Thyroid gland (tissue), 4 donors: ENCODE results near the gene ACOX2.
A peak's percentile ranks its signal among the peaks of the same experiment; 100 is the strongest.

Experiments used
- POLR2A ChIP-seq, 2 donors: fragments of 450-650 bp; IDR thresholded peaks; one replicate each; pipeline ENCODE4 v1.6.1; 2017; ENCODE audit warnings: antibody characterized with exemption in 2 of 2, mild to moderate bottlenecking in 2 of 2, moderate library complexity in 1 of 2
- TF ChIP-seq, protein P1 (sequence below), 6 experiments: fragments of 200-600 bp in 3 of 6; fragments of 450-650 bp in 3 of 6; sonication (generic) in 3 of 6; IDR thresholded peaks; one replicate each; pipeline ENCODE4 v1.5.1; 2016 to 2019; ENCODE audit warnings: antibody characterized with exemption in 6 of 6, mild to moderate bottlenecking in 2 of 6, inconsistent platforms in 1 of 6, moderate library complexity in 1 of 6

DNA sequence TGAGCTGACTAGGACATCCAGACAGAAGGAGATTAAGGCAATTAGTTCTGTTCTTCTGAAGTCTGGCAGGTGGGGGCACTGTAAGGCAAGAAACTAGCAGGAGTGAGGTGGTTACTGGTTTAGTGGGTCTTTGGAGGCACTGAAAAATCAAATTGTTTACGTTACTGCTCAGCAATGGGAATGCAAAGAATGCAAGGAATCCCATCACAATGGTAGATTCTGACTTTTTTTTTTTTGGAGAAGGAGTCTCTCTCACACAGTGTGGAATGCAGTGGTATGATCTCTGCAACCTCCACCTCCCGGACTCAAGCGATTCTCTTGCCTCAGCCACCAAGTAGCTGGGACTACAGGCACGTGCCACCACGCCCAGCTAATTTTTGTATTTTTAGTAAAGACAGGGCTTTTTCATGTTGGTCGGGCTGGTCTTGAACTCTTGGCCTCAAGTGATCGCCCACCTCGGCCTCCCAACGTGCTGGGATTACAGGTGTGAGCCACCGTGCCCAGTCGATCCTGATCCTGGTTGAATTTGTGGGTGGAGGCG, 23.9 kb upstream of the ACOX2 start:
- TF ChIP-seq, protein P1, sequence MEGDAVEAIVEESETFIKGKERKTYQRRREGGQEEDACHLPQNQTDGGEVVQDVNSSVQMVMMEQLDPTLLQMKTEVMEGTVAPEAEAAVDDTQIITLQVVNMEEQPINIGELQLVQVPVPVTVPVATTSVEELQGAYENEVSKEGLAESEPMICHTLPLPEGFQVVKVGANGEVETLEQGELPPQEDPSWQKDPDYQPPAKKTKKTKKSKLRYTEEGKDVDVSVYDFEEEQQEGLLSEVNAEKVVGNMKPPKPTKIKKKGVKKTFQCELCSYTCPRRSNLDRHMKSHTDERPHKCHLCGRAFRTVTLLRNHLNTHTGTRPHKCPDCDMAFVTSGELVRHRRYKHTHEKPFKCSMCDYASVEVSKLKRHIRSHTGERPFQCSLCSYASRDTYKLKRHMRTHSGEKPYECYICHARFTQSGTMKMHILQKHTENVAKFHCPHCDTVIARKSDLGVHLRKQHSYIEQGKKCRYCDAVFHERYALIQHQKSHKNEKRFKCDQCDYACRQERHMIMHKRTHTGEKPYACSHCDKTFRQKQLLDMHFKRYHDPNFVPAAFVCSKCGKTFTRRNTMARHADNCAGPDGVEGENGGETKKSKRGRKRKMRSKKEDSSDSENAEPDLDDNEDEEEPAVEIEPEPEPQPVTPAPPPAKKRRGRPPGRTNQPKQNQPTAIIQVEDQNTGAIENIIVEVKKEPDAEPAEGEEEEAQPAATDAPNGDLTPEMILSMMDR (IDR thresholded peaks at IDR 0.05), result peak in 4 of 6 experiments; percentile 46 to 78 (median 67)
- no peak for TF ChIP-seq POLR2A (IDR thresholded peaks at IDR 0.05)
